HEK293 (cell line): ENCODE data around the gene OR2AT4.

ENCODE experiments used
- CTCF ChIA-PET: fragments of 350-600 bp; formaldehyde crosslinking; extraction: SDS; loops from one replicate; lab custom pipeline; 2021; ENCODE audit warnings: antibody characterized with exemption; lab: Yijun Ruan, JAX
- POLR2A ChIA-PET: fragments of 300-600 bp; formaldehyde crosslinking; extraction: SDS; loops from one replicate; lab custom pipeline; 2020; ENCODE audit warnings: antibody characterized with exemption, inconsistent platforms; lab: Yijun Ruan, JAX
- H3K27ac ChIP-seq: fragments of 200-500 bp; sonication (Bioruptor generic); 2 replicates; pipeline ENCODE4 v1.5.1; 2014; ENCODE audit warnings: low read depth, low read length, control low read depth, inconsistent platforms; ENCODE audit errors: extremely low read depth
- H3K36me3 ChIP-seq, 2 experiments: fragments of 200-500 bp in 1 of 2; sonication (Bioruptor generic) in 1 of 2; 1 replicate in 1 of 2; 2 replicates in 1 of 2; pipeline ENCODE4 v1.5.1; 2014 to 2017; ENCODE audit warnings: inconsistent platforms in 2 of 2, low read length in 2 of 2; ENCODE audit not compliant: control insufficient read depth in 2 of 2, insufficient read depth in 1 of 2
- H3K4me1 ChIP-seq: fragments of 200-500 bp; sonication (Bioruptor generic); 2 replicates; pipeline ENCODE4 v1.5.1; 2014; ENCODE audit warnings: mild to moderate bottlenecking, low read length, inconsistent platforms; ENCODE audit not compliant: control insufficient read depth, insufficient read depth
- H3K4me3 ChIP-seq: 2 replicates; pipeline ENCODE4 v1.5.1; 2011; ENCODE audit warnings: low read depth, mild to moderate bottlenecking, control low read depth, low read length, moderate library complexity
- H3K9me3 ChIP-seq: fragments of 200-500 bp; sonication (Bioruptor generic); 2 replicates; pipeline ENCODE4 v1.5.1; 2014; ENCODE audit warnings: low read depth, low read length, inconsistent platforms; ENCODE audit not compliant: control insufficient read depth, insufficient read depth
- EGR2 ChIP-seq: fragments of 450-650 bp; formaldehyde crosslinking; IDR thresholded peaks from 2 replicates; pipeline ENCODE4 v1.5.1; 2016; ENCODE audit warnings: low read depth, missing biosample characterization, missing genetic modification characterization
- GLI2 ChIP-seq: fragments of 450-650 bp; formaldehyde crosslinking; IDR thresholded peaks from 2 replicates; pipeline ENCODE4; 2017; ENCODE audit warnings: missing biosample characterization, missing genetic modification characterization, low read depth, borderline replicate concordance
- TCF7L2 ChIP-seq: IDR thresholded peaks from 2 replicates; pipeline ENCODE4 v1.6.1; 2011; ENCODE audit warnings: low read depth, mild to moderate bottlenecking, inconsistent platforms, low read length, moderate library complexity, borderline replicate concordance
- ZBTB1 ChIP-seq: fragments of 450-650 bp; formaldehyde crosslinking; IDR thresholded peaks from 2 replicates; pipeline ENCODE4 v1.5.1; 2016; ENCODE audit warnings: missing biosample characterization, missing genetic modification characterization
- ZEB2 ChIP-seq: fragments of 450-650 bp; formaldehyde crosslinking; IDR thresholded peaks from 2 replicates; pipeline ENCODE4 v1.5.1; 2016; ENCODE audit warnings: missing biosample characterization, missing genetic modification characterization
- ZFP3 ChIP-seq: fragments of 450-650 bp; formaldehyde crosslinking; IDR thresholded peaks from 2 replicates; pipeline ENCODE4 v1.5.1; 2016; ENCODE audit warnings: low read depth, missing biosample characterization, missing genetic modification characterization
- ZFP41 ChIP-seq: fragments of 450-650 bp; formaldehyde crosslinking; IDR thresholded peaks from 2 replicates; pipeline ENCODE4 v1.5.1; 2016; ENCODE audit warnings: missing biosample characterization, missing genetic modification characterization, borderline replicate concordance
- ZIC2 ChIP-seq: fragments of 450-650 bp; formaldehyde crosslinking; IDR thresholded peaks from 2 replicates; pipeline ENCODE4 v1.5.1; 2016; ENCODE audit warnings: missing biosample characterization, missing genetic modification characterization
- ZNF138 ChIP-seq: fragments of 450-650 bp; formaldehyde crosslinking; IDR thresholded peaks from 2 replicates; pipeline ENCODE4 v1.5.1; 2016; ENCODE audit warnings: missing biosample characterization, missing genetic modification characterization, borderline replicate concordance
- ZNF169 ChIP-seq: fragments of 450-650 bp; formaldehyde crosslinking; IDR thresholded peaks from 2 replicates; pipeline ENCODE4 v1.5.1; 2016; ENCODE audit warnings: missing biosample characterization, missing genetic modification characterization
- ZNF174 ChIP-seq: fragments of 450-650 bp; formaldehyde crosslinking; IDR thresholded peaks from 2 replicates; pipeline ENCODE4 v1.5.0; 2017; ENCODE audit warnings: missing biosample characterization, mild to moderate bottlenecking, missing genetic modification characterization
- ZNF211 ChIP-seq: fragments of 450-650 bp; formaldehyde crosslinking; IDR thresholded peaks from 2 replicates; pipeline ENCODE4 v1.5.1; 2016; ENCODE audit warnings: low read depth, missing biosample characterization, missing genetic modification characterization
- ZNF24 ChIP-seq: fragments of 450-650 bp; formaldehyde crosslinking; IDR thresholded peaks from 2 replicates; pipeline ENCODE4 v1.5.1; 2016; ENCODE audit warnings: missing biosample characterization, missing genetic modification characterization
- ZNF266 ChIP-seq: fragments of 450-650 bp; formaldehyde crosslinking; IDR thresholded peaks from 2 replicates; pipeline ENCODE4 v1.5.1; 2016; ENCODE audit warnings: missing biosample characterization, missing genetic modification characterization, low read depth
- ZNF302 ChIP-seq: fragments of 450-650 bp; formaldehyde crosslinking; IDR thresholded peaks from 2 replicates; pipeline ENCODE4 v1.5.1; 2016; ENCODE audit warnings: missing biosample characterization, missing genetic modification characterization, low read depth
- ZNF311 ChIP-seq: fragments of 450-650 bp; formaldehyde crosslinking; IDR thresholded peaks from 2 replicates; pipeline ENCODE4 v1.5.1; 2017; ENCODE audit warnings: missing biosample characterization, missing genetic modification characterization, borderline replicate concordance
- ZNF324 ChIP-seq: fragments of 450-650 bp; formaldehyde crosslinking; IDR thresholded peaks from 2 replicates; pipeline ENCODE4 v1.5.1; 2016; ENCODE audit warnings: missing biosample characterization, missing genetic modification characterization
- ZNF37A ChIP-seq: fragments of 450-650 bp; IDR thresholded peaks from 2 replicates; pipeline ENCODE4 v1.5.1; 2018; ENCODE audit warnings: missing biosample characterization, missing genetic modification characterization
- ZNF391 ChIP-seq: fragments of 450-650 bp; formaldehyde crosslinking; IDR thresholded peaks from 2 replicates; pipeline ENCODE4 v1.5.1; 2016; ENCODE audit warnings: low read depth, missing biosample characterization, missing genetic modification characterization, borderline replicate concordance
- ZNF394 ChIP-seq: fragments of 450-650 bp; formaldehyde crosslinking; IDR thresholded peaks from 2 replicates; pipeline ENCODE4 v1.5.1; 2016; ENCODE audit warnings: missing biosample characterization, missing genetic modification characterization, mild to moderate bottlenecking, moderate library complexity, borderline replicate concordance
- ZNF398 ChIP-seq: fragments of 450-650 bp; formaldehyde crosslinking; IDR thresholded peaks from 2 replicates; pipeline ENCODE4 v1.5.1; 2017; ENCODE audit warnings: missing biosample characterization, missing genetic modification characterization
- ZNF76 ChIP-seq: fragments of 450-650 bp; formaldehyde crosslinking; IDR thresholded peaks from 2 replicates; pipeline ENCODE4; 2016; ENCODE audit warnings: low read depth, missing biosample characterization, missing genetic modification characterization, borderline replicate concordance
- ZNF830 ChIP-seq: fragments of 450-650 bp; IDR thresholded peaks from 2 replicates; pipeline ENCODE4 v1.5.0; 2018; ENCODE audit warnings: missing biosample characterization, missing genetic modification characterization, low read depth, mild to moderate bottlenecking, moderate library complexity
- ZSCAN23 ChIP-seq: fragments of 450-650 bp; formaldehyde crosslinking; IDR thresholded peaks from 2 replicates; pipeline ENCODE4 v1.5.1; 2016; ENCODE audit warnings: missing biosample characterization, missing genetic modification characterization
- TF ChIP-seq, protein P1 (sequence below): fragments of 450-650 bp; formaldehyde crosslinking; optimal IDR thresholded peaks from 2 replicates; pipeline ENCODE3; 2016; ENCODE audit warnings: missing biosample characterization, mild to moderate bottlenecking, missing genetic modification characterization
- TF ChIP-seq, protein P2 (sequence below): fragments of 450-650 bp; formaldehyde crosslinking; IDR thresholded peaks from 2 replicates; pipeline ENCODE4 v1.5.1; 2017; ENCODE audit warnings: missing biosample characterization, missing genetic modification characterization
- TF ChIP-seq, protein P3 (sequence below): fragments of 450-650 bp; formaldehyde crosslinking; IDR thresholded peaks from 2 replicates; pipeline ENCODE4 v1.5.1; 2016; ENCODE audit warnings: missing biosample characterization, missing genetic modification characterization

OR2AT4 gene

GRCh38 chr11:75040167-75040770, 56.4 kb downstream of the OR2AT4 start:
- TF ChIP-seq, protein P1, sequence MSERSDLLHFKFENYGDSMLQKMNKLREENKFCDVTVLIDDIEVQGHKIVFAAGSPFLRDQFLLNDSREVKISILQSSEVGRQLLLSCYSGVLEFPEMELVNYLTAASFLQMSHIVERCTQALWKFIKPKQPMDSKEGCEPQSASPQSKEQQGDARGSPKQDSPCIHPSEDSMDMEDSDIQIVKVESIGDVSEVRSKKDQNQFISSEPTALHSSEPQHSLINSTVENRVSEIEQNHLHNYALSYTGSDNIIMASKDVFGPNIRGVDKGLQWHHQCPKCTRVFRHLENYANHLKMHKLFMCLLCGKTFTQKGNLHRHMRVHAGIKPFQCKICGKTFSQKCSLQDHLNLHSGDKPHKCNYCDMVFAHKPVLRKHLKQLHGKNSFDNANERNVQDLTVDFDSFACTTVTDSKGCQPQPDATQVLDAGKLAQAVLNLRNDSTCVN (tag by site-specific recombination), result no peak
- TF ChIP-seq ZNF169 (tag by site-specific recombination) (no peak), ZIC2 (peak; percentile 14; the same call in 1 of the 2 replicates), ZNF394 (tag by site-specific recombination) (no peak), ZNF37A (tag by site-specific recombination) (no peak), ZSCAN23 (tag by site-specific recombination) (no peak)
- Histone ChIP-seq H3K27ac (no peak overlapping the region), H3K4me3 (no peak overlapping the region), H3K4me1 (no peaks in the 10 kb centered on the region), H3K9me3 (no peaks in the 10 kb centered on the region), H3K36me3 (no peaks in the 10 kb centered on the region)
- CTCF ChIA-PET, result no interaction called here
- POLR2A ChIA-PET, result no interaction called here

GRCh38 chr11:75035911-75036565, 60.6 kb downstream of the OR2AT4 start:
- CTCF ChIA-PET, result interaction anchor here (0.6 to 1.3 kb wide), 5 partner anchors 13 to 334 kb away, joined by 3 to 6 read pairs (median 5); no protein-coding TSS in a partner anchor

GRCh38 chr11:75035256-75035655, 61.4 kb downstream of the OR2AT4 start:
- ChIA-PET CTCF (interaction anchor here (0.7 to 1.1 kb wide), 3 partner anchors 12 to 333 kb away, joined by 3 to 6 read pairs (median 6); no protein-coding TSS in a partner anchor), POLR2A (no interaction called here)
- no peaks in the 10 kb centered on the region for H3K36me3 ChIP-seq
- no peaks in the 10 kb centered on the region for H3K4me1 ChIP-seq
- no peak overlapping the region for H3K27ac ChIP-seq
- H3K4me3 ChIP-seq, result no peak overlapping the region
- no peaks in the 10 kb centered on the region for H3K9me3 ChIP-seq
- TF ChIP-seq GLI2 (tag by site-specific recombination) (no peak), ZNF76 (tag by site-specific recombination) (no peak), ZNF398 (tag by site-specific recombination) (no peak), ZNF302 (no peak), ZFP3 (tag by site-specific recombination) (no peak), TCF7L2 (no peak), ZNF174 (tag by site-specific recombination) (no peak), ZNF830 (no peak), ZNF138 (tag by site-specific recombination) (no peak), ZFP41 (tag by site-specific recombination) (no peak), EGR2 (tag by site-specific recombination) (no peak), ZNF24 (tag by site-specific recombination) (no peak), ZEB2 (tag by site-specific recombination) (no peak), ZBTB1 (tag by site-specific recombination) (no peak), ZNF211 (no peak)
- TF ChIP-seq, protein P2, sequence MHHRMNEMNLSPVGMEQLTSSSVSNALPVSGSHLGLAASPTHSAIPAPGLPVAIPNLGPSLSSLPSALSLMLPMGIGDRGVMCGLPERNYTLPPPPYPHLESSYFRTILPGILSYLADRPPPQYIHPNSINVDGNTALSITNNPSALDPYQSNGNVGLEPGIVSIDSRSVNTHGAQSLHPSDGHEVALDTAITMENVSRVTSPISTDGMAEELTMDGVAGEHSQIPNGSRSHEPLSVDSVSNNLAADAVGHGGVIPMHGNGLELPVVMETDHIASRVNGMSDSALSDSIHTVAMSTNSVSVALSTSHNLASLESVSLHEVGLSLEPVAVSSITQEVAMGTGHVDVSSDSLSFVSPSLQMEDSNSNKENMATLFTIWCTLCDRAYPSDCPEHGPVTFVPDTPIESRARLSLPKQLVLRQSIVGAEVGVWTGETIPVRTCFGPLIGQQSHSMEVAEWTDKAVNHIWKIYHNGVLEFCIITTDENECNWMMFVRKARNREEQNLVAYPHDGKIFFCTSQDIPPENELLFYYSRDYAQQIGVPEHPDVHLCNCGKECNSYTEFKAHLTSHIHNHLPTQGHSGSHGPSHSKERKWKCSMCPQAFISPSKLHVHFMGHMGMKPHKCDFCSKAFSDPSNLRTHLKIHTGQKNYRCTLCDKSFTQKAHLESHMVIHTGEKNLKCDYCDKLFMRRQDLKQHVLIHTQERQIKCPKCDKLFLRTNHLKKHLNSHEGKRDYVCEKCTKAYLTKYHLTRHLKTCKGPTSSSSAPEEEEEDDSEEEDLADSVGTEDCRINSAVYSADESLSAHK, result no peak
- TF ChIP-seq, protein P3, sequence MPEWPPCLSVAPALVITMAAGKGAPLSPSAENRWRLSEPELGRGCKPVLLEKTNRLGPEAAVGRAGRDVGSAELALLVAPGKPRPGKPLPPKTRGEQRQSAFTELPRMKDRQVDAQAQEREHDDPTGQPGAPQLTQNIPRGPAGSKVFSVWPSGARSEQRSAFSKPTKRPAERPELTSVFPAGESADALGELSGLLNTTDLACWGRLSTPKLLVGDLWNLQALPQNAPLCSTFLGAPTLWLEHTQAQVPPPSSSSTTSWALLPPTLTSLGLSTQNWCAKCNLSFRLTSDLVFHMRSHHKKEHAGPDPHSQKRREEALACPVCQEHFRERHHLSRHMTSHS (tag by site-specific recombination), result no peak

More at GRCh38 chr11:75035911-75036565, 60.6 kb downstream of the OR2AT4 start:
- Histone ChIP-seq H3K36me3 (no peaks in the 10 kb centered on the region), H3K4me1 (no peaks in the 10 kb centered on the region), H3K4me3 (no peak overlapping the region), H3K9me3 (no peaks in the 10 kb centered on the region), H3K27ac (no peak overlapping the region)
- POLR2A ChIA-PET, result no interaction called here
- TF ChIP-seq ZNF311 (tag by site-specific recombination) (no peak), ZNF266 (no peak), ZNF391 (tag by site-specific recombination) (no peak), ZNF324 (tag by site-specific recombination) (no peak)
